GM21786 (cell line): ENCODE measurements around the gene POLH.
A peak's percentile ranks its signal among the peaks of the same experiment; 100 is the strongest.

Source experiments
- ATAC-seq: cut with Tn5 transposase; IDR thresholded peaks from one replicate; pipeline ENCODE4 v1.9.1; 2021; ENCODE audit not compliant: unreplicated experiment

Gene POLH

DNA sequence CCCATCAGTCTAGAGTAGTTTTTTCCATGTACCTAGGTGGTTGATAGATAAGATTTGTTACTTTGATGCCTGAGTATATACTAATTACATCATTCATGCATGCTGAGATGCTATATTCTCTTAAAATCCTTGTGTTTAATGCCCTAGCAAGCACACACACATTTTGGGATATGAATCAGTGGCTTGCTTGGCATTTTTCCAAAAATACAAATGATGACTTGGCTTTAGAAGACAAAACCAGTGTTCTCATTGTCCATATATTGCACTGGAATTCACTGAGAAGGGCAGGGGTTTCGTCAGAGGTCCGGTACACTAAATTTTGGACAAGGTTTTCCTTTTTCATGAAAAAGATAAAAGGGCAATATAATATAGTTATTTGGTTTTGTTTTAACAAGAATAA is 28.2 kb downstream of the POLH start:
- no peak for ATAC-seq

DNA sequence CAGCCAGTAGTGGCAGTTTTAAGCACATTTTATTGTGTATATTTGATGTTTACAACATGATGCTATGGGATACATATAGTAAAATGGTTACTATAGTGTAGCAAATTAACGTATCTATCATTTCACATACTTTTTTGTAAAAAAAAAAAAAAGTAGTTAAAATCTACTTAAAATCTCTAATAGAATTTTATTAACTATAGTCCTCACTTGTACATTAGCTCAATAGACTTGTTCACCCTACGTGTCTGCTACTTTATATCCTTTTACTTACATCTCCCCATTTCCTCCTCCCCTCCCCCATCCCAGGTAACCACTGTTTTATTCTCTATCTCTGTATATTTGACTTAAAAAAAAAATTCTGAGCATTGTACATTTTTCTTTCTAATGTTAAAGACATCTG is 30.0 kb downstream of the POLH start:
- no peak for ATAC-seq

DNA sequence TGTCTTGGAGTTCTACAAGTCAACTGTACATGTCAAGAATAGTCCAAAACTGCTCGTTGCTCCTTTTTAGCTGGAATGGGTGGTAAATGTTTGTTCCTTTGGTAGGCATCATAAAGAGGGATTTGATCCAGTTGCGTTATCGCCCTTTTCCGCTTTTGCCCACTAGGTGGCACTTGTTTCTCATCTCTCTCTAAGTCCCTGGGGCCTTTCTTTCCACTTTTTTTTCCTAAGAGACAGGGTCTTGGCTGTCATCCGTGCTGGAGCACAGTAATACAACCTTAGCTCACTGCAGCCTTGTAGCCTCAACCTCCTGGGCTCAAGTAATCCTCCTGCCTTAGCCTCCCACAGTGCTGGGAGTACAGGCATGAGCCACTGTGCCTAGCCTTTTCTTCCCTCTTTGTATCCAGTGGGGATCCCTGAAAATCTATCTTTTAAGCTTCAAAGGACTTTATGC is 32.4 kb downstream of the POLH start:
- no peak for ATAC-seq

DNA sequence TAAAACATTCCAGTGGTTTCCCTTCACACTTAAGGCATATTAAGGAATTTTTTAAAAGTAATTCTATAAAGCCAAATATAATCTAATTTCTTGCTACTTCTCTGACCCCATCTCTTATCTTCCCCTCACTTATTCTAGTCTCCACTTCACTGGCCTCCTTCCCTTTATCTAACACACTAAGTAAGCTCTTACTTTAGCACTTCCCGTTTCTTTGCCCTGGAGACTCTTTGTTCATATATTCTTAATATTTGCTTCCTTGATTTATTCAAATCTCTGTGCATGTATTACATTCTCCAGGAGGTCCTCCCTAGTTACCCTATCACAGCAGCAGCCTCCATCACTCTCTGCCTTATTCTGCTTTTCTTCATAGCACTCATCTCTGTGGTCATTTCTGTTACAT is 32.8 kb downstream of the POLH start:
- ATAC-seq: no peak

DNA sequence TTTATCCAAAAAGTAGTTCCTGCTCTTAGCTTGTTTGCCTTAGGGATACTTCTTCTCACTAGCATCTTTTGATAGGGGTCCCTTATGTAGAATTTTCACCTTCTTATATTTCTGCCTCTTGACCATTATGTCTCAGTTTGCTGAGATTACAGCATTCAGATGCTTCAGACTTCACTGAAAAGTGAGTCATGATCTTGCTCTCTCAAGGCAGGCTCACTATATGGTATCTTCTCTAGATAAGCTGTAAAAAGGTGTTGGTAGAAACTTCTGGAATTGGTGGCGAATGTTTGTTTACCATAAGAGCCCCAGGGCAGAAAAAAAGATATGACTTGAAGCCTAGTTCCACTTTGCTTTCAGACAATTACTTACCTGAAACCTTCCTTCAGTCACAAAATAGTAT is 33.4 kb downstream of the POLH start:
- no peak for ATAC-seq

DNA sequence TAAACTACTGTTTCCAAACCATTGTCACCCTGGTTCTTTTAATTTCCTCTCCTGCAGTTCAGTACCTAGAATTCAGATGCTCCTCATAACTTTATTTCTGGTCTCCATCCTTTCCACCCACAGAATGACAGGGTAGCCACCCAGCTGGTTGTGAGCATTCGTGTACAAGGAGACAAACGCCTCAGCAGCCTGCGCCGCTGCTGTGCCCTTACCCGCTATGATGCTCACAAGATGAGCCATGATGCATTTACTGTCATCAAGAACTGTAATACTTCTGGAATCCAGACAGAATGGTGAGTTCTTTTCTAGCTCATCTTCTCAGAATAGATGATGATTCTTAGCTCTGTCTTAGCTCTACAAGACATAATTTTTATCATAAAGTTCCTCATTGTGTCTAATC is 34.4 kb downstream of the POLH start:
- no peak for ATAC-seq

DNA sequence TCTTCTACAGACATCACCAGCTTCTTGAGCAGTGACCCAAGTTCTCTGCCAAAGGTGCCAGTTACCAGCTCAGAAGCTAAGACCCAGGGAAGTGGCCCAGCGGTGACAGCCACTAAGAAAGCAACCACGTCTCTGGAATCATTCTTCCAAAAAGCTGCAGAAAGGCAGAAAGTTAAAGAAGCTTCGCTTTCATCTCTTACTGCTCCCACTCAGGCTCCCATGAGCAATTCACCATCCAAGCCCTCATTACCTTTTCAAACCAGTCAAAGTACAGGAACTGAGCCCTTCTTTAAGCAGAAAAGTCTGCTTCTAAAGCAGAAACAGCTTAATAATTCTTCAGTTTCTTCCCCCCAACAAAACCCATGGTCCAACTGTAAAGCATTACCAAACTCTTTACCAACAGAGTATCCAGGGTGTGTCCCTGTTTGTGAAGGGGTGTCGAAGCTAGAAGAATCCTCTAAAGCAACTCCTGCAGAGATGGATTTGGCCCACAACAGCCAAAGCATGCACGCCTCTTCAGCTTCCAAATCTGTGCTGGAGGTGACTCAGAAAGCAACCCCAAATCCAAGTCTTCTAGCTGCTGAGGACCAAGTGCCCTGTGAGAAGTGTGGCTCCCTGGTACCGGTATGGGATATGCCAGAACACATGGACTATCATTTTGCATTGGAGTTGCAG is 37.9 kb downstream of the POLH start:
- no peak for ATAC-seq

DNA sequence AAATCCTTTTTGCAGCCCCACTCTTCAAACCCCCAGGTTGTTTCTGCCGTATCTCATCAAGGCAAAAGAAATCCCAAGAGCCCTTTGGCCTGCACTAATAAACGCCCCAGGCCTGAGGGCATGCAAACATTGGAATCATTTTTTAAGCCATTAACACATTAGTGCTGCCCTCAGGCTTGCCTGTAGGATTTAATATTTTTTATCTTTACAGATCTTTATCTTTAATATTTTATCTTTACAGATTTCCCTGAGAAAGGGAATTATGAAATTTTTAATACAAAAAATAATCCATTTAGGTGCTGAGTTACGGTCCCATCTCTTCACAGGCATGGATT is 38.4 kb downstream of the POLH start:
- ATAC-seq: no peak

DNA sequence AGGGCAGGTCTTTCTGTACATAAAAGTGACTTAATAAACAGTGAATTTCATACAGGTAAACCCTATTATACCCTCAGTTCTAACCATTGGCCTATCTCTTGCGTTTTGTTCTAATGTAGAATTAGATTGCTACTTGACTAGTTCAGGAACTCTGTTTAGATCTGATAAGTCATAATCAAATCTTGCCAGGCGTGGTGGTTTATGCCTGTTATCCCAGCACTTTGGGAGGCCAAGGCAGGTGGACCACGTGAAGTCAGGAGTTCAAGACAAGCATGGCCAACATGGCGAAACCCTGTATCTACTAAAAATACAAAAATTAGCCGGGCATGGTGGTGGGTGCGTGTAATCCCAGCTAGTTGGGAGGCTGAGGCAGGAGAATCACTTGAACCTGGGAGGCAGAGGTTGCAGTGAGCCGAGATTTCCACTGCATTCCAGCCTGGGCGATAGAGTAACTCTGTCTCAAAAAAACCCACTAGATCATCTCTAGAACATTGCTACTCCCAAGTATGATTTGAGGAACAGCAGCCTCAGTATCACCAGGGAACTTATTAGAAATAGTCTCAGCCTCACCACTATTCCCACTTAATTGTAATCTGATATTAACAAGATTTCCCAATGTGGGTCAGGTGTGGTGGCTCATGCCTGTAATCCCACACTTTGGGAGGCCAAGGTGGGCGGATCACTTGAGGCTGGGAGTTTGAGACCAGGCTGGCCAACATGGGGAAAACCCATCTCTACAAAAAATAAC is 40.9 kb downstream of the POLH start:
- no peak for ATAC-seq

DNA sequence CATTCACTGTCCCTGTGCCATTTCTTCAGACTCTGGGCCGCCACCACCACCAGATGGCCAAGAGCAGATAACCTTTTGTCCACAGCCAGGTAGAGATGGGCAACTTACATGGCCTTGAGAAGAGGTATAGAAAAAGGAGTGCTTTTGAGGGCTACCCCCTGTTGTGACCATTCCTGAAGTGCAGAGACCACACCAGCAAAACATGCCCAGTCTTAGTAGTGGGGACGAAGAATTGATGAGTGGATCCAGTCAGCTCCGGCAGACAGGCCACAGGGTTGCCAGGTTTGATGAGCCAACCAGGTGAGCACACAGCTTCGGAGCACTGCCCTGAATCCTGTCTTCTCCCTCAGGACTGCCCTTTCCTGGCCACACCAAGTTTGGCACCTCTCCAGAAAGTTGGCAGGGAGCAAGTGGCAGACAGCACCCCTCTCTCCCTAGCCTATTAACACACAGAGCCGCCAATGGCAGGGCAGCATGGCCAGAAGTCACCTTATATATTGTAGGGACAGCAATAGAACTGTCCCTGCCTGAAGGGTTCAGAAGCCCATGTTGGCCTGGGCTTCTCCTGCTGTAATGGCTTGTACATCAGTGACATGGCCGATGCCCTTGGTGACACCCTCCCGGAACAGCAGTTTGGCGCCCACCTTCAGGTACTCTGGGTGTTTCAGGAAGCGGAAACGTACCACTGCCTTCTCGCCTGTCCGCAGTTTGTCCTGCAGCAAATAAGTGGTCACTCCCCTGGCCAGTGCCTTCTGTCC is 45.3 kb downstream of the POLH start:
- no peak for ATAC-seq

DNA sequence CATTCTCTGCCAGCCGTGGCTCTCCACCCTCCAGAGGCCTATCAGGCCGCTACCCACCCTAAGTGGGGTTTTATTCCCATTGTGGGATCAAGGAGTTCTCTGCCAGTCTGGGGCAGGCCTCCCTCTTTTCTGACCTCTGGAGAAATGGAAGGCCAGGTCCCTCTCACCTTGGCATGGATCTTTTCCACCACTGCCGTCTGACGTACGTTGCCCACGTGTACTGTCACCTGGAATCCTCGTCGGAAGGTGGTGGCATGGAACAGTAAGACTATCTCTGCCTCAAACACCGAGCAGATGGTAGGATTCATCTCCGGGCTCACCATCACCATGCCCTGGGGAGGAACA is 45.8 kb downstream of the POLH start:
- no peak for ATAC-seq

DNA sequence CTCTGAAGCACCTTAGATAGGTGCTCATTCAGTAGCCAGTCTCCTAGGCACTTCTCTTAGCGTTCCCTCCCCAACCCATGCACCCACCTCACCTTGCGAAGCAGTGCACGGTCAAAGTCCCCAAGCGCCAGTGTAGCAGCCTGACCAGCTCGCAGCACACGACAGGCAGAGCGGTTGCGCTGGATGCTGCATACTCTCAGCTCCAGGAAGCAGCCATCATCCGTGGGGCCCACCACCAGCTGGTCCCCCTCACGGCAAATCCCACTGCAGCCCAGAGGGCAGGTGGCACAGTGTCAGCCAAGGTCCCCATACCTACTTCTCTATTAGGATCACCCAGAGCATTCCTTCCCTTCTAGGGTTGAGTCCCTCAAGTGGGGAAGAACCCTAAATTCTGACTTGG is 46.6 kb downstream of the POLH start:
- ATAC-seq: no peak

DNA sequence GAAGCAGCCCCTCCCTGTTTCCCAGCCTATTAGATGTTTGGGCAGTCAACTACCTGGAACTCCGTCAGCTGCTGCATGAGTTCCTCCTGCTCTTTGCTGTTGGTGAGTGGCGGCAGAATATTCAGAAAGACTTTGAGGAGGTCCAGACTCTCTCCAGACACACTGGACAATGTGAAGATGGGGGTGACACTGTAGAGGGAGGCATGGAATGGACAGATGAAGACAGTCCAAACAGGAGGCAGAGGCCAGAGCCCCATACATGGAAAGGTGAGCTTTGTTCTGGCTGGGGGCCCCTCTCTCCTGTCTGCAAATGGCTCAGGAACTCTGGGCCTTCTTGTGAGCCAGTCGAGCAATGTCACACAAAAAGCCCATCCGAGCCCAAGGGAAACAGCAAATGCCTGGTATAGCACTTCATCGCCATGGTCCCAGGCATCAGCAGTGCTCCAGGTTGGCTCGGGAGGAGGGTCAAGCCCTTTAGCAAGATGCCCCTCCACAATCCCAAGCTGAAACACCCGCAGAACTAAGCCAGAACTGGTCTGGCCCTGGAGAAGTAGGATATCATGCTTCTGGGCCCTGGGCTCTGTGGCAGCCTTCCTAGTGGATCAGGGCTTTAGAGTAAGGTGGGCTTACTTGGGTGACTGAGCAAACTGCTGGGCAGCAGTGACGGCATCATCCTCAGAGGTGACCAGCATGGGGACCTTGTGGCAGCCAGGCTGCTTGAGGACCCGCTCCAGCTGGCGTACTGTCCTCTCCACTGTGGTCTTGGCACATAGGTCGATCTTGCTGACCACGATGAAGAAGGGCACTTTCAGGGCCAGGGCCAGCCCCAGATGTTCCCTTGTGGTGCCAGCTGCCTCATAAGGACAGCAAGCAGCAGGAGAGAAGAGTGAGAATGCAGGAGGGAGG is 48.1 kb downstream of the POLH start:
- no peak for ATAC-seq

DNA sequence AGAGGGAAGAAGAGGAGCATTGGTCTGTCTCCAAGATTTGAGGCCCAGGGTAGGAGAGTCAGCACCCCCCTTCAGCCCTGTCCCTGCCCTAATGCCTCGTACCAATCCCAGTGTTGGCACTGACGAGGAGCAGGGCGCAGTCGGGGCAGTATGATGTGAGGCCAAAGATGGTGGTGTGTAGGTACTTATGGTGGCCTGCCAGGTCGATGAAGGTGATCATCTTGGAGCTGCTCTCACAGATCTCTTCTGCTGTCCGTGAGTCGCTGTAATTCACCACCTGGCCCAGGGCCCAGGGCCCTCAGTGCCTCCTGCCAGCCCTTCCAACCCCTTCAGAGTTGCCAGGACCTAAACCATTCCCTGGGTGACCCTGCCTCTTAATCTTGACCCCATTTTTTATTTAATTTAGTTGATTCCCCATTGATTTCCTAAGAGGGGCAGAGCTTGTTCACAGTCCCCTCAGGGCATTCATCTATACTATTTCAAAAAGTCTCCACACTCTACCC is 48.9 kb downstream of the POLH start:
- ATAC-seq: no peak

DNA sequence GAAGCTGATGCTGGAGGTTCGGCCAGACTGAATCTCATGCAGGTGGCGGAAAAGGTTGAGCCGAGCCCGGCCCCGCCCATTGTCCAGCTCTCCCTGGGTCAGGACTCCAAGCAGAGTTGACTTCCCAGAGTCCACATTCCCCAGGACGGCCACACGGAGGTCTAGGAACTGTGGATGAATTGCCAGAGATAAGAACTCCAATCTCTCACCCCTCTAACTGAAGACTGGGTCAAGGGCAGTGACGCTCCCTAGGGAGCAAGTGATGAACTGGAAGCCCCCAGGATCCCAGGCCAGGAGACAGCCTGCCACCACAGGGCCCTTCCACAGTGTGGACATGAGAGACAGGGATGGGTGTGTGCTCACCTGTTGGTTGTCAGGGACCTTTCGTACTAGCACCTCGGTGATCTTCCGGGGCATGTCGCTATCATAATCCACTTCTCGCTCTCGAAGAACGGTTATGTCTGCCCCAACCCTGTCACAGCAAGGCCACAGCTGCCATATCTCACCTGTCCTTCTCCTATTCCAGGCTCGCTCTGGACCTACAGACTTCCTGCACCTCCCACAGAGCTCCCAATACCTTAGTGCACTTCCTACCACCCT is 49.5 kb downstream of the POLH start:
- ATAC-seq: no peak

DNA sequence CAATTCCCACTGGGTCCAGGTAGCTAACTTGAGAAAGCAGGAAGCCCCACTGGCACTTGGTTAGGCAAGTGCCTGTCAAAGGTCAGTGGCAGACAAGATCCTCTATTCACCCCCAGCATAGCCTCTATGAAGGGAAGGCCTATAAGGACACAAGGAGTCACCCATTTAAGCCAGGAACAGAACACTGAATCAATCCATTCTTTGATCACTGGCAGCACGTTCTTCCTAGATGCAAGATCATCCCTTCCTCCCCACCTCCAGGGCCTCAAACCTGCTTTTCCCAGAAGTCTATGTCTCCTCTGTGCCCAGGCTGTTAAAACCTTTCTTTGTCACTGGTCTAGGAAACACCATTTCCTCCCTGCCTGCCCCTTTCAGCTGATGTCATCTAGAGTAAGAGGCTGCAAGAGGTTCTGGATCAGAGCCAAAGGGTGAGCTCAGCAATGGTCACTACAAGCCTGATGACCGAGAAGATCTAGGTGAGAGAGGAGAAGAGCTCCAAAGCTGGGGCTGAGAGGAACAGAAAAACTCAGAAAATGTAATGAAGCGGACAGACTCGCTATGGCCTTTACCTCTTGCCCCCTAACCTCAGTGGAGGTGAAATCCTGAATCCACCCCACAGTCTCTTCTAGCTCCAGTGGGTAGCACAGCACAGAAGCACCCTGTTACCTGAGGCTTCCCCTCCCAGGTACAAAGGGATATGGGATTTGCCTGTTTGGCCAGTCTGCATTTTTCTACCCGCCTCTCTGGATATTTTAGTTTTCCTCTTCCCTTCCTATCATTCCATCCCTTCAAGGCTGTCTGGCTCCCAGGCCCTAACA is 51.2 kb downstream of the POLH start:
- no peak for ATAC-seq

DNA sequence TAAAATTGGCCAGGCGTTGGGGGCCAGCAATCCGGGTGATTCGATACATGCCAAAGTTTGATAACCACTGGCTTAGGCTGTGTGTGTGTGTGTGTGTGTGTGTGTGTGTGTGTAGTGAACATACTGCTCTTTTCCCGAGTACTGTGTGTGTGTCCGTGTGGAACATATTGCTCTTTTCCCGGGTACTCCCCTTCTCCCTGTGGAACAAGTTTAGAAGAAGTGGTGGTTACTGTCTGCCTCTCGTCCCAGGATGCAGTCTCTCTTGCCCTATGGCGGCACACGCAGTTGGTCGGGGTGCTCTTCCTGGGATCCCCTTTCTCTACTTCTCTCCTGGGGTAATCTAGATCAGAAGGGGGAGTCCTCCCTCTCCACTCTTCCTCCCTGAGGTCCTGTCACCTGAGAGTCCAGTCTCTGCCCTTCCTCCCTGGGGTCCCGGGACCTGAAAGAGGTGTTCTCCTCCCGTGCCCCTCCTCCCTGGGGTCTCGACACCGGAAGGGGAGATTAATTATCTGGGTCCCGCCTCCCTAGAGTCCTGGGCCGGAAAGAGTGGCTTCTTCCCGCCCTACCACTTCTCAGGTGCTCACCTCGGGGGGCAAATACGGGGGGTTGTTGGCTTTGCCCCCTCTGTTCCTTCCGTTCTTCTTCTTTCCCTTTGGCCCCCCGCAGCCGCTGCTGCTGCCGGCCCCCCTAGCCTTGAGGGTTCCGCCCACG is 52.6 kb downstream of the POLH start:
- ATAC-seq: no peak

DNA sequence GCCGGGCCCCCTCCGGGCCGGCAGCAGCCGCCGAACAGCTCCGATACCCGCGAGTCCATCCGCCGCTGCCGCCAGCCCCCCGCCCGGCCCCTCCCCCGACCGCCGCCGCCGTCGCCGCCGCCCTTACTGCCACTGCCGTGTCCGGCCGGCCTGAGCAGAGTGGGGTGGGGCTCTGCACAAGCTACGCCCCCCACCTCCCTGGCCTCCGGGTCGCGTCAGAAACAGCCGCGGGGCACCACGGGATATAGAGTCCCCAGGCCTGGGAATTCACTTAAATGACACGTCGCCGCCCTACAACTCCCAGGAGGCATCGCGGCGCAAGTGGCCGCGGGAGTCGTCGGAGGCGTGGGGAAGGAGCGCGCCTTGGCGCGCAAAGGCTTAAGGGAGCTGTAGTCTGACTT is 53.1 kb downstream of the POLH start, which contains the start of gene GTPBP2:
GTPBP2 (minus strand) TSS at position 161 of the 401 bp plus-strand sequence; CDS start at position 59, 102 bp downstream.
- ATAC-seq: peak; percentile 79
